Duodenal mucosa (tissue), 2 donors: ENCODE results near the gene PSMD6.

ENCODE experiments used
- H3K27ac ChIP-seq: one replicate; pipeline ENCODE4 v1.7.0; 2013; ENCODE audit warnings: low read depth, low read length
- H3K27me3 ChIP-seq, 2 donors: one replicate each; pipeline ENCODE4 v1.7.0; 2013; ENCODE audit warnings: low read length in 2 of 2, control low read depth in 1 of 2; ENCODE audit not compliant: insufficient read depth in 2 of 2, control insufficient read depth in 1 of 2
- H3K36me3 ChIP-seq, 2 donors: one replicate each; pipeline ENCODE4 v1.7.0; 2013; ENCODE audit warnings: low read length in 2 of 2, control low read depth in 1 of 2; ENCODE audit not compliant: insufficient read depth in 2 of 2, control insufficient read depth in 1 of 2
- H3K4me1 ChIP-seq, 2 donors: one replicate each; pipeline ENCODE4 v1.7.0; 2013; ENCODE audit warnings: low read length in 2 of 2, control low read depth in 1 of 2; ENCODE audit not compliant: insufficient read depth in 2 of 2, control insufficient read depth in 1 of 2
- H3K4me3 ChIP-seq, 2 donors: one replicate each; pipeline ENCODE4 v1.7.0; 2013; ENCODE audit warnings: low read length in 2 of 2, low read depth in 1 of 2
- H3K9ac ChIP-seq, 2 donors: one replicate each; pipeline ENCODE4 v1.7.0; 2013; ENCODE audit warnings: low read length in 2 of 2, low read depth in 1 of 2
- H3K9me3 ChIP-seq, 2 donors: one replicate each; pipeline ENCODE4 v1.7.0; 2013; ENCODE audit warnings: low read length in 2 of 2, control low read depth in 1 of 2; ENCODE audit not compliant: control insufficient read depth in 1 of 2

PSMD6 gene

GRCh38 chr3:64023187-64023860, at the start of gene PSMD6:
Gene PSMD6, minus strand, starts transcription at chr3:64023494. Its CDS starts 75 bp downstream, at chr3:64023419.
- Histone ChIP-seq H3K27me3 (peaks cover 5% of the 10 kb centered on the region in 2 donors), H3K4me1 (peaks cover 13% of the 10 kb centered on the region in 2 donors), H3K9me3 (no peaks in the 10 kb centered on the region), H3K27ac (no peak within 1 kb of the TSS), H3K36me3 (peaks cover 2 to 18% of the 10 kb centered on the region in 2 donors), H3K9ac (peak within 1 kb of the TSS; percentile 96 to 97), H3K4me3 (peak within 1 kb of the TSS; percentile 97 to 99)

- H3K27me3 ChIP-seq: peaks cover 0 to 3% of the 10 kb centered on the region in 2 donors
- H3K4me3 ChIP-seq: no peak overlapping the region
- no peak overlapping the region for H3K9ac ChIP-seq
- no peaks in the 10 kb centered on the region for H3K9me3 ChIP-seq
- no peaks in the 10 kb centered on the region for H3K4me1 ChIP-seq
- H3K36me3 ChIP-seq: no peaks in the 10 kb centered on the region
- H3K27ac ChIP-seq: no peak overlapping the region
These were observed 48.8 kb upstream of the PSMD6 start for GRCh38 chr3:64072126-64072525.

- Histone ChIP-seq H3K27ac (no peak overlapping the region), H3K27me3 (peaks cover 0 to 3% of the 10 kb centered on the region in 2 donors), H3K9ac (no peak overlapping the region), H3K9me3 (no peaks in the 10 kb centered on the region), H3K4me1 (no peaks in the 10 kb centered on the region), H3K36me3 (no peaks in the 10 kb centered on the region), H3K4me3 (no peak overlapping the region)
These were observed 47.4 kb upstream of the PSMD6 start for GRCh38 chr3:64070704-64071103.

GRCh38 chr3:64067506-64068346, 44.4 kb upstream of the PSMD6 start:
- Histone ChIP-seq H3K27ac (no peak overlapping the region), H3K27me3 (no peaks in the 10 kb centered on the region), H3K4me3 (no peak overlapping the region), H3K9me3 (no peaks in the 10 kb centered on the region), H3K4me1 (no peaks in the 10 kb centered on the region), H3K36me3 (no peaks in the 10 kb centered on the region), H3K9ac (no peak overlapping the region)

GRCh38 chr3:64064804-64065203, 41.5 kb upstream of the PSMD6 start:
- H3K27me3 ChIP-seq: no peaks in the 10 kb centered on the region
- H3K4me1 ChIP-seq: no peaks in the 10 kb centered on the region
- H3K9me3 ChIP-seq: no peaks in the 10 kb centered on the region
- H3K27ac ChIP-seq: no peak overlapping the region
- no peaks in the 10 kb centered on the region for H3K36me3 ChIP-seq
- no peak overlapping the region for H3K9ac ChIP-seq
- H3K4me3 ChIP-seq: no peak overlapping the region

GRCh38 chr3:64063983-64064438, 40.7 kb upstream of the PSMD6 start:
- no peaks in the 10 kb centered on the region for H3K36me3 ChIP-seq
- no peaks in the 10 kb centered on the region for H3K27me3 ChIP-seq
- no peak overlapping the region for H3K27ac ChIP-seq
- H3K4me3 ChIP-seq: no peak overlapping the region
- no peaks in the 10 kb centered on the region for H3K4me1 ChIP-seq
- H3K9me3 ChIP-seq: no peaks in the 10 kb centered on the region
- no peak overlapping the region for H3K9ac ChIP-seq

GRCh38 chr3:64063207-64063982, 40.1 kb upstream of the PSMD6 start:
- Histone ChIP-seq H3K9me3 (no peaks in the 10 kb centered on the region), H3K36me3 (no peaks in the 10 kb centered on the region), H3K27ac (no peak overlapping the region)

GRCh38 chr3:64061628-64062027, 38.3 kb upstream of the PSMD6 start:
- Histone ChIP-seq H3K4me3 (no peak overlapping the region), H3K27ac (no peak overlapping the region), H3K4me1 (no peaks in the 10 kb centered on the region), H3K9me3 (no peaks in the 10 kb centered on the region), H3K36me3 (no peaks in the 10 kb centered on the region), H3K9ac (no peak overlapping the region), H3K27me3 (peaks cover 0 to 3% of the 10 kb centered on the region in 2 donors)

More at GRCh38 chr3:64063207-64063982, 40.1 kb upstream of the PSMD6 start:
- no peak overlapping the region for H3K4me3 ChIP-seq
- no peak overlapping the region for H3K9ac ChIP-seq
- no peaks in the 10 kb centered on the region for H3K4me1 ChIP-seq
- H3K27me3 ChIP-seq: no peaks in the 10 kb centered on the region

GRCh38 chr3:64059484-64060175, 36.3 kb upstream of the PSMD6 start:
- Histone ChIP-seq H3K9me3 (no peaks in the 10 kb centered on the region), H3K4me3 (no peak overlapping the region), H3K27me3 (peaks cover 0 to 3% of the 10 kb centered on the region in 2 donors), H3K4me1 (no peaks in the 10 kb centered on the region), H3K9ac (no peak overlapping the region), H3K36me3 (no peaks in the 10 kb centered on the region), H3K27ac (no peak overlapping the region)
